Mesothelial cell of epicardium (in vitro differentiated cells): ENCODE data around the gene XPNPEP3. TPM values are rescaled to one million over a fixed set of nuclear protein-coding genes. Genes with fewer than 3 reads are reported as not detected.
"Not testable (repeated sequence)": the region's sequence is repeated elsewhere in the genome, so short reads cannot be mapped to it uniquely, and the experiment has no call there.

Experiments used
- DNase-seq, 2 experiments: peaks; one replicate each; pipeline ENCODE4 v3.0.0; 2021; ENCODE audit warnings: low spot score in 2 of 2; ENCODE audit not compliant: unreplicated experiment in 2 of 2
- H3K27ac Mint-ChIP-seq: 2 replicates; pipeline ENCODE4 v1.8.0; 2021; ENCODE audit warnings: mixed read lengths
- H3K27me3 Mint-ChIP-seq: 2 replicates; pipeline ENCODE4 v1.8.0; 2021; ENCODE audit warnings: low read depth, mixed read lengths
- H3K36me3 Mint-ChIP-seq: 2 replicates; pipeline ENCODE4 v1.8.0; 2021; ENCODE audit warnings: mixed read lengths
- H3K4me1 Mint-ChIP-seq: 2 replicates; pipeline ENCODE4 v1.8.0; 2021; ENCODE audit warnings: mixed read lengths
- H3K4me3 Mint-ChIP-seq: 2 replicates; pipeline ENCODE4 v1.8.0; 2021; ENCODE audit warnings: mild to moderate bottlenecking, moderate library complexity, mixed read lengths
- H3K9me3 Mint-ChIP-seq: 2 replicates; pipeline ENCODE4 v1.8.0; 2021; ENCODE audit warnings: mixed read lengths
- CTCF ChIP-seq: fragments of 200-600 bp; sonication (generic); IDR thresholded peaks from one replicate; pipeline ENCODE4 v1.5.0; 2021; ENCODE audit warnings: antibody characterized with exemption; ENCODE audit not compliant: unreplicated experiment
- total RNA-seq: library from RNA; stranded (reverse); gene quantifications from 3 replicates; pipeline ENCODE4 v1.2.1, GENCODE V29; 2021

The XPNPEP3 gene
- total RNA-seq, 1 donor from 2014 or later, result 21.2 TPM

GRCh38 chr22:40904101-40904500 lies 47.2 kb downstream of the XPNPEP3 start:
- Mint-ChIP-seq H3K9me3 (no peaks in the 10 kb centered on the region), H3K36me3 (peaks cover 24% of the 10 kb centered on the region), H3K4me1 (no peaks in the 10 kb centered on the region), H3K27ac (no peak overlapping the region), H3K4me3 (no peak overlapping the region), H3K27me3 (no peaks in the 10 kb centered on the region)
- DNase-seq, result no peak
- no peak for TF ChIP-seq CTCF

- no peak for TF ChIP-seq CTCF
- Mint-ChIP-seq H3K27ac (no peak overlapping the region), H3K4me3 (no peak overlapping the region), H3K9me3 (no peaks in the 10 kb centered on the region), H3K27me3 (no peaks in the 10 kb centered on the region), H3K36me3 (peaks cover 36% of the 10 kb centered on the region), H3K4me1 (no peaks in the 10 kb centered on the region)
- no peak for DNase-seq
Measured at GRCh38 chr22:40908895-40909294, 51.9 kb downstream of the XPNPEP3 start.

GRCh38 chr22:40911772-40912171 lies 54.8 kb downstream of the XPNPEP3 start:
- Mint-ChIP-seq H3K4me3 (no peak overlapping the region), H3K27me3 (no peaks in the 10 kb centered on the region), H3K27ac (no peak overlapping the region), H3K9me3 (no peaks in the 10 kb centered on the region), H3K4me1 (no peaks in the 10 kb centered on the region), H3K36me3 (peaks cover 42% of the 10 kb centered on the region)
- DNase-seq, result no peak
- TF ChIP-seq CTCF, result no peak

- H3K4me1 Mint-ChIP-seq, H3K9me3 Mint-ChIP-seq, H3K27me3 Mint-ChIP-seq, H3K27ac Mint-ChIP-seq, H3K4me3 Mint-ChIP-seq, DNase-seq: not testable (repeated sequence)
- peaks cover 35% of the 10 kb centered on the region for H3K36me3 Mint-ChIP-seq
Measured at GRCh38 chr22:40912987-40913386, 56.0 kb downstream of the XPNPEP3 start.

GRCh38 chr22:40919446-40919845 lies 62.5 kb downstream of the XPNPEP3 start:
- Mint-ChIP-seq H3K4me1 (peaks cover 3% of the 10 kb centered on the region), H3K36me3 (peaks cover 25% of the 10 kb centered on the region), H3K9me3 (no peaks in the 10 kb centered on the region), H3K4me3 (no peak overlapping the region), H3K27me3 (no peaks in the 10 kb centered on the region), H3K27ac (no peak overlapping the region)
- no peak for TF ChIP-seq CTCF
- no peak for DNase-seq

GRCh38 chr22:40920526-40920925 lies 63.6 kb downstream of the XPNPEP3 start:
- H3K4me3 Mint-ChIP-seq, result no peak overlapping the region
- no peaks in the 10 kb centered on the region for H3K9me3 Mint-ChIP-seq
- H3K36me3 Mint-ChIP-seq, result peaks cover 25% of the 10 kb centered on the region
- no peak for DNase-seq
- no peak for TF ChIP-seq CTCF
- no peaks in the 10 kb centered on the region for H3K27me3 Mint-ChIP-seq
- H3K27ac Mint-ChIP-seq, result no peak overlapping the region
- H3K4me1 Mint-ChIP-seq, result peaks cover 3% of the 10 kb centered on the region
